ENCODE data around the gene SLX9. TPM values are rescaled to one million over a fixed set of nuclear protein-coding genes. Genes with fewer than 3 reads are reported as not detected.

Gene SLX9
- total RNA-seq, 4 donors from 2014 or later = 7.5 to 16.4 (median 10.5) TPM

GRCh38 chr21:44989537-44989886 lies 49.7 kb downstream of the SLX9 start:
- TF ChIP-seq CTCF (IDR thresholded peaks at IDR 0.05; ENCODE audit: low read depth) = no peak

GRCh38 chr21:44989943-44990780 lies 50.3 kb downstream of the SLX9 start:
- no peak for TF ChIP-seq CTCF (IDR thresholded peaks at IDR 0.05; ENCODE audit: low read depth)

- no peak for TF ChIP-seq CTCF (IDR thresholded peaks at IDR 0.05; ENCODE audit: low read depth)
Observed at GRCh38 chr21:44990921-44991320, 51.1 kb downstream of the SLX9 start.

GRCh38 chr21:44991538-44992483 lies 52.0 kb downstream of the SLX9 start:
- no peak for TF ChIP-seq CTCF (IDR thresholded peaks at IDR 0.05; ENCODE audit: low read depth)

- TF ChIP-seq CTCF (IDR thresholded peaks at IDR 0.05; ENCODE audit: low read depth) = no peak
Observed at GRCh38 chr21:44992608-44993031, 52.8 kb downstream of the SLX9 start.

DNA sequence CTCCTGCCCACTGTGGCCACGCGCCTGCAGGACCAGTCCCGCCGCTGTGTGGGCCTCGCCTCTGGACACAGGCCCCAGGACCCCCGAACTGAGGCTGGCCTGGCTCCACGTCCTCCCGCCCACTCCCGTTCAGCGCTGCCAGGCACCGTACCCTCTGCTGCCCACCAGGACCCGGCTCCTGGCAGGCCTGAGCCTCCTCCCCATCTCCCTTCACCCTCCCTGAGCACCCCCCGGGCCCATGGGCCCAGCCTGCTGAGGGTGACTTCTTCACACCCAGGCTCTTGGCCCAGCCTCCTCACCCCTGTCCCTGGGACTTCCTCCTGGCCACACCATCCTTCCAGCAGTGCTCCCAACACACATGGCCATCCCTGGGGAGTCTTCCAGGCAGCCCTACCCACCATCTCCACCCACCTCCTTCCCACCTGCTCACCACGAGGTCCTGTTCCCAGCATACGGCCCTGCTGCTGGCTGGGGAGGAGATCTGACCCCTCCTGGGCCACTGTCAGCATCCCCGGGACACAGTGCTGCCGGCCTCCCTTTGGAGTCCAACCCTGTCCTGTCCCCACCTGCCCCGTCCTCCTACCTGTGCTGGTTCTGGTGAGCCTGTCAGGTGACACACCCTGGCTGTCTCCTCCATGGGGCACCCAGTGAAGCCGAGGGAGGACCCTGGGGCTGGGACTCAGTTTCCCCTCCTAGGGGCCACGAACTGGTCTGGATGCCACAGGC lies 53.7 kb downstream of the SLX9 start:
- no peak for TF ChIP-seq CTCF (IDR thresholded peaks at IDR 0.05; ENCODE audit: low read depth)
